ENCODE results near the gene ZNF236. TPM values are rescaled to one million over a fixed set of nuclear protein-coding genes. Genes with fewer than 3 reads are reported as not detected.
A peak's percentile ranks its signal among the peaks of the same experiment; 100 is the strongest.

Gene ZNF236
- total RNA-seq, 1 donor from 2014 or later = 27.4 TPM

DNA sequence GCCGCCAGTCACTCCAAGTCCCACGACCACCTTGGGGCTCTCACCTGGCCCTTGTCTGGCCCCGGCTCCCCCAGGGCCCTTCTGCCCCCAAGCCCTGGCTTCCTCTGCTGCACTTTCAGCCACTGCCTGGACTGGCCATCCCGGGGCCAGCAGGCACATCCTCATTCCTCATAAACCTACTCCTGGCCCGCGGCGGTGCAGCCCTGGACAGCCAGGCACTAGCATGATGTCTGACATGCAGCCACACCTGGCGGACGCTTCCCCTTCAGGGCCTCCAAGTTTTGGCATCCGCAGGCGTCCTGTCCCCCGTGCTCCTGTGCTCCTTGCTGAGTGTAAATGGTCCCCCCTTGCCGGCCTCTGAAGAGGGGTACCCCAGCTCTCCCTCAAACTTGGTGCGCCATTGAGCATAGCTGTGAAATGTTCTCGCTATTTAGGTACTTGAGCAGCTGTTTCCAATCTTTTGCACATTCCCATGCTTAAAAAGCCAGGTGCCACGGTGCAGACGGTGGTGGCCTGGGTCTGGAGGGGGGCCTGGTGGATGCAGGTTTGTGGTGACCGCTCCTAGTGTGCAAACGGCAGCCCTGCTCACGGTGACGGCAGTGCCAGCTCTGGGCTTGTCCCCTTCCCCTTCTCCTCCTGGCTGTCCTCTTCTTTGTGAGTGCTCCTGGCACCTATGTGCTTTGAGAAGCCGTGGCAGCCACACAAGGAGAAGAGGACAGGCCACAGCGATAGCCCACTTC is 186.4 kb downstream of the ZNF236 start:
- intact Hi-C loops (cut with micrococcal nuclease) = loop anchor here (10.0 kb wide), 1 partner anchor 416 kb away; no protein-coding TSS in a partner anchor
- Mint-ChIP-seq H3K27ac (no peak overlapping the region), H3K27me3 (no peaks in the 10 kb centered on the region), H3K4me3 (no peak overlapping the region), H3K4me1 (peaks cover 22% of the 10 kb centered on the region), H3K9me3 (no peaks in the 10 kb centered on the region), H3K36me3 (ENCODE audit: low read depth) (peaks cover 52% of the 10 kb centered on the region)
- TF ChIP-seq, protein P1, sequence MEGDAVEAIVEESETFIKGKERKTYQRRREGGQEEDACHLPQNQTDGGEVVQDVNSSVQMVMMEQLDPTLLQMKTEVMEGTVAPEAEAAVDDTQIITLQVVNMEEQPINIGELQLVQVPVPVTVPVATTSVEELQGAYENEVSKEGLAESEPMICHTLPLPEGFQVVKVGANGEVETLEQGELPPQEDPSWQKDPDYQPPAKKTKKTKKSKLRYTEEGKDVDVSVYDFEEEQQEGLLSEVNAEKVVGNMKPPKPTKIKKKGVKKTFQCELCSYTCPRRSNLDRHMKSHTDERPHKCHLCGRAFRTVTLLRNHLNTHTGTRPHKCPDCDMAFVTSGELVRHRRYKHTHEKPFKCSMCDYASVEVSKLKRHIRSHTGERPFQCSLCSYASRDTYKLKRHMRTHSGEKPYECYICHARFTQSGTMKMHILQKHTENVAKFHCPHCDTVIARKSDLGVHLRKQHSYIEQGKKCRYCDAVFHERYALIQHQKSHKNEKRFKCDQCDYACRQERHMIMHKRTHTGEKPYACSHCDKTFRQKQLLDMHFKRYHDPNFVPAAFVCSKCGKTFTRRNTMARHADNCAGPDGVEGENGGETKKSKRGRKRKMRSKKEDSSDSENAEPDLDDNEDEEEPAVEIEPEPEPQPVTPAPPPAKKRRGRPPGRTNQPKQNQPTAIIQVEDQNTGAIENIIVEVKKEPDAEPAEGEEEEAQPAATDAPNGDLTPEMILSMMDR (IDR thresholded peaks at IDR 0.05) = no peak
- ChIA-PET POLR2A (interaction anchor here (0.6 kb wide), 1 partner anchor 10 kb away, joined by 9 read pairs; no protein-coding TSS in a partner anchor), CTCF (no interaction called here)
- ATAC-seq (ENCODE audit: low read depth) (no peak), DNase-seq (no peak)

DNA sequence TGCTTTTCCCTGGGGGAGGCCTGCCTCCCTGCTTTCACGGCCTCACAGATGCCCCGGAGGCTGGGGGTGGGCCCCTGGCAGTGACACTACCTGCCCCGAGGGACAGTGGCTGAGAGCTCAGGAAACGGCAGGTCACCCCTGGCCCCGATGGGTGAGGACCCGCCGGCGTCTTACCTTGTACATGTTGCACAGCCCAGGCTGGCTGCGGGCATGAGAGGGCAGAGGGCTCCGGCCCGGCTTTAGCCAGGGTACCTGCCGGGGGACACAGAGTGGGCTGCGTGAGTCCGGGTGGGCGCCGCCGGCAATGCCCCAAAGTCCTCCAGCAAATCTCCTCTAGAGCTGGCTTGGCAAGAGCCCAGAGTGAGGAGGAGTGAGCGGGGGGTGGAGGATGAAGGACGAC is 187.3 kb downstream of the ZNF236 start:
- Mint-ChIP-seq H3K36me3 (ENCODE audit: low read depth) (peaks cover 60% of the 10 kb centered on the region), H3K9me3 (no peaks in the 10 kb centered on the region), H3K27me3 (no peaks in the 10 kb centered on the region), H3K27ac (no peak overlapping the region), H3K4me1 (peaks cover 16% of the 10 kb centered on the region), H3K4me3 (no peak overlapping the region)
- ATAC-seq (ENCODE audit: low read depth) (no peak), DNase-seq (no peak)
- intact Hi-C loops (cut with micrococcal nuclease) = loop anchor here (10.0 kb wide), 1 partner anchor 415 kb away; no protein-coding TSS in a partner anchor
- ChIA-PET POLR2A (interaction anchor here (0.6 to 1.0 kb wide), 2 partner anchors 11 to 46 kb away, joined by 3 to 9 read pairs; no protein-coding TSS in a partner anchor), CTCF (no interaction called here)
- TF ChIP-seq, protein P1 (IDR thresholded peaks at IDR 0.05) = no peak

DNA sequence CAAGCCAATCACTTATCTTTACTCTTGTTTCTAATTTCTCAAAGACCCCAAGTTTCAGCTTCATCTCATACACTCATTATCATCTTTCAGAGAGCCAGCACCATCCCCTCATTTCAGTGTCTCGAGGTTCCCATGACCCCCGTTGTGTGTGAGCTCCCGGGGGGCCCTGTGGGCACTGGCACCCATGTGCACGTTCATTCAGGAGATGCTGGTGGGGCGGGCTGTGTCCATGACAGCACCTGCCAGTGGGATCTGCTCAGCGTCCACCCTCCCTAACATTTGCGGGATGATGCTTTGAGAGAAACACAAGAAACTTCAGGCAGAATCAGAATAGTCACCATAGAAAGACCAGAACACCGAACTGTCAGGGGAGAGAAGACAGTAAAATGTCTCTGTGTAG is 189.8 kb downstream of the ZNF236 start:
- Mint-ChIP-seq H3K9me3 (no peaks in the 10 kb centered on the region), H3K4me3 (no peak overlapping the region), H3K27me3 (no peaks in the 10 kb centered on the region), H3K27ac (no peak overlapping the region), H3K4me1 (peaks cover 7% of the 10 kb centered on the region), H3K36me3 (ENCODE audit: low read depth) (peaks cover 82% of the 10 kb centered on the region)
- no peak for DNase-seq
- TF ChIP-seq, protein P1 (IDR thresholded peaks at IDR 0.05) = no peak
- ATAC-seq (ENCODE audit: low read depth) = no peak
- ChIA-PET POLR2A (no interaction called here), CTCF (interaction anchor here (2.8 kb wide), 1 partner anchor 11 kb away, joined by 9 read pairs; no protein-coding TSS in a partner anchor)
- intact Hi-C loops (cut with micrococcal nuclease) = no loop called here

DNA sequence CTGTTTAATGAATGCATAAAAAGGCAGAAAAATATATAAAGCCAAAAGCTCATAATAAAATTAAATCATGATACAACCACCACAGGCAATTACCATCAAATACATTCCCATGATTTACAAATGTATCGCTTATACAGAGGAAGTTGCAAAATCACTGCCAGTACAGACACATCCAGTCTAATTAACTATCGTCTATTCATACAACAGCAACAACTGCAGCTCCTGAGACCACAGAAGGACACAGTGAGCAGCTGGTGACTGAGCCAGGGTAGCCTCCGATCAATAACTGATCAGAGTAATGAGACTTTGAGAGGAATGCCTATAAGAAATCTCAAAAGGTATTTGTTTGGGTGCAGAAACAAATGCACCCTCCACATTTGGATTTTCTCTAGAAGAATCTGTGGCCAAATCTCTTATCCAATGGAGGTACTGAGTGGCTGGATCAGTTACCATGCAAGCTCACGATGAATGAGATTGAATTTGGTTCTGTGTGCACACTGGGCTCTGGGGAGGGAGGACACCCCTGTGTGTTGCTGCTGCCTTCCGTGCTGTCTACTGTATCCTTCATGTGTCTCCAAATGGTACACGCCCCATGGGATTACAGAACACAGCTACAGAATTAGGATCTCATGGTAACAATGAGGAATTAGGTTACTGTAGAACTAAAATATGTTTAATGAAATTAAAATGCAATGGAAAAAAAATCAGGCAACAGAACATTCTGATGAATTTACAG is 190.6 kb downstream of the ZNF236 start:
- ATAC-seq (ENCODE audit: low read depth) (no peak), DNase-seq (no peak)
- ChIA-PET POLR2A (no interaction called here), CTCF (interaction anchor here (2.8 kb wide), 1 partner anchor 12 kb away, joined by 9 read pairs; no protein-coding TSS in a partner anchor)
- Mint-ChIP-seq H3K36me3 (ENCODE audit: low read depth) (peaks cover 84% of the 10 kb centered on the region), H3K27ac (peak overlapping the region; percentile 12), H3K9me3 (no peaks in the 10 kb centered on the region), H3K4me1 (peaks cover 5% of the 10 kb centered on the region), H3K4me3 (no peak overlapping the region), H3K27me3 (no peaks in the 10 kb centered on the region)
- TF ChIP-seq, protein P1 (IDR thresholded peaks at IDR 0.05) = no peak
- intact Hi-C loops (cut with micrococcal nuclease) = no loop called here

Measured in activated B cell treated with CpG ODN at 0.5 μM for 24 hours (primary cell).